ENCODE results near the gene HNRNPLL. TPM values are rescaled to one million over a fixed set of nuclear protein-coding genes. Genes with fewer than 3 reads are reported as not detected.

Gene HNRNPLL
- total and polyA plus RNA-seq, 2 of the 13 experiments (the other 11 are each of a cell fraction or from before 2014, with no cell fraction given), result 49.4 to 103 TPM

GRCh38 chr2:38554973-38555595 is 47.6 kb downstream of the HNRNPLL start (continued):
- no peak for TF ChIP-seq POGK (CRISPR knock-in tag; conservative IDR thresholded peaks at IDR 0.05)
- TF ChIP-seq ZNF362 (CRISPR knock-in tag; IDR thresholded peaks at IDR 0.05; ENCODE audit: borderline replicate concordance), result 0 out of 2 replicates have a peak, but pooled peaks have one; percentile 29
- no peak for TF ChIP-seq ZNF329 (CRISPR knock-in tag; IDR thresholded peaks at IDR 0.05; ENCODE audit: low read depth)
- no peak for TF ChIP-seq MYNN (CRISPR knock-in tag; IDR thresholded peaks at IDR 0.05; ENCODE audit: low read depth)
- 0 out of 2 replicates have a peak, but pooled peaks have one; percentile 32 for TF ChIP-seq ZNF251 (CRISPR knock-in tag; IDR thresholded peaks at IDR 0.05)
- TF ChIP-seq ZNF570 (CRISPR knock-in tag; IDR thresholded peaks at IDR 0.05; ENCODE audit: borderline replicate concordance), result no peak
- TF ChIP-seq ZNF337 (CRISPR knock-in tag; IDR thresholded peaks at IDR 0.05; ENCODE audit: borderline replicate concordance, low read depth), result no peak
- peak; percentile 38; the same call in 1 of the 2 replicates for TF ChIP-seq CSRNP1 (CRISPR knock-in tag; IDR thresholded peaks at IDR 0.05)
- TF ChIP-seq, protein P1, sequence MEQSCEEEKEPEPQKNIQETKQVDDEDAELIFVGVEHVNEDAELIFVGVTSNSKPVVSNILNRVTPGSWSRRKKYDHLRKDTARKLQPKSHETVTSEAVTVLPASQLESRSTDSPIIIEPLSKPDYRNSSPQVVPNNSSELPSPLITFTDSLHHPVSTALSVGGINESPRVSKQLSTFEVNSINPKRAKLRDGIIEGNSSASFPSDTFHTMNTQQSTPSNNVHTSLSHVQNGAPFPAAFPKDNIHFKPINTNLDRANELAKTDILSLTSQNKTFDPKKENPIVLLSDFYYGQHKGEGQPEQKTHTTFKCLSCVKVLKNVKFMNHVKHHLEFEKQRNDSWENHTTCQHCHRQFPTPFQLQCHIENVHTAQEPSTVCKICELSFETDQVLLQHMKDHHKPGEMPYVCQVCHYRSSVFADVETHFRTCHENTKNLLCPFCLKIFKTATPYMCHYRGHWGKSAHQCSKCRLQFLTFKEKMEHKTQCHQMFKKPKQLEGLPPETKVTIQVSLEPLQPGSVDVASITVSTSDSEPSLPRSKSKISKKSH (CRISPR knock-in tag; IDR thresholded peaks at IDR 0.05; ENCODE audit: borderline replicate concordance), result no peak
- no peak for TF ChIP-seq ZNF816 (CRISPR knock-in tag; IDR thresholded peaks at IDR 0.05; ENCODE audit: borderline replicate concordance)
- TF ChIP-seq JUN (CRISPR knock-in tag; IDR thresholded peaks at IDR 0.05), result 0 out of 2 replicates have a peak, but pooled peaks have one; percentile 39
- TF ChIP-seq, protein P2, sequence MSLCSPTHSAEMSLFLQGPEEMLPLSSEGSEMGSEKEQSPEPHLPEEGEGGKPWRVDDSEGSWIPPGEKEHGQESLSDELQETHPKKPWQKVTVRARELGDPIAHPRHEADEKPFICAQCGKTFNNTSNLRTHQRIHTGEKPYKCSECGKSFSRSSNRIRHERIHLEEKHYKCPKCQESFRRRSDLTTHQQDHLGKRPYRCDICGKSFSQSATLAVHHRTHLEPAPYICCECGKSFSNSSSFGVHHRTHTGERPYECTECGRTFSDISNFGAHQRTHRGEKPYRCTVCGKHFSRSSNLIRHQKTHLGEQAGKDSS (CRISPR knock-in tag; IDR thresholded peaks at IDR 0.05; ENCODE audit: borderline replicate concordance, low read depth), result 0 out of 2 replicates have a peak, but pooled peaks have one; percentile 44
- TF ChIP-seq PHF5A (CRISPR knock-in tag; IDR thresholded peaks at IDR 0.05; ENCODE audit: low read depth, unreplicated experiment), result no peak
- TF ChIP-seq ZNF597 (CRISPR knock-in tag; IDR thresholded peaks at IDR 0.05), result no peak
- TF ChIP-seq ZNF556 (CRISPR knock-in tag; IDR thresholded peaks at IDR 0.05; ENCODE audit: borderline replicate concordance), result no peak
- peak; percentile 48 for TF ChIP-seq CTCF (CRISPR knock-in tag; IDR thresholded peaks at IDR 0.05)
- TF ChIP-seq ZNF343 (CRISPR knock-in tag; IDR thresholded peaks at IDR 0.05), result no peak
- TF ChIP-seq MAFF (IDR thresholded peaks at IDR 0.05; ENCODE audit: low read depth, low read length), result no peak
